ENCODE data around the gene FAM168A.

Gene FAM168A

DNA sequence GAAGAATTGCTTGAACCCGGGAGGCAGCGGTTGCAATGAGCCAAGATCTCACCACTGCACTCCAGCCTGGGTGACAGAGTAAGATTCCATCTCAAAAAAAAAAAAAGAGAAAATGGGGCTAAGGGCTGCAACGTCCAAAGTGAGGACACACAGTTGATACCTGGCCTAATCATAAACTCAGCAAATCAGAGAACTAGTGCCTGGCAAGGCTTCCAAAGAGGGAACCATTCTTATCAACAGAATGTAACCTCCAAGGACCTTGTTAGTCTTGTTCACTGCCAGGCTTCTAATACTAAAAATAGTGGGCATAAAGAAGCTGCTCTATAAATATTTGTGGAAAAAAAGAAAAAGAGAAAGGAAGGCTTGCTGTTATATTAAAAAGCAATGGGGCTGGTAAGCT lies 42.3 kb downstream of the FAM168A start:
- no peak for TF ChIP-seq POLR2A (IDR thresholded peaks at IDR 0.05; ENCODE audit: low read depth, low read length)
- FAIRE-seq = no peak

DNA sequence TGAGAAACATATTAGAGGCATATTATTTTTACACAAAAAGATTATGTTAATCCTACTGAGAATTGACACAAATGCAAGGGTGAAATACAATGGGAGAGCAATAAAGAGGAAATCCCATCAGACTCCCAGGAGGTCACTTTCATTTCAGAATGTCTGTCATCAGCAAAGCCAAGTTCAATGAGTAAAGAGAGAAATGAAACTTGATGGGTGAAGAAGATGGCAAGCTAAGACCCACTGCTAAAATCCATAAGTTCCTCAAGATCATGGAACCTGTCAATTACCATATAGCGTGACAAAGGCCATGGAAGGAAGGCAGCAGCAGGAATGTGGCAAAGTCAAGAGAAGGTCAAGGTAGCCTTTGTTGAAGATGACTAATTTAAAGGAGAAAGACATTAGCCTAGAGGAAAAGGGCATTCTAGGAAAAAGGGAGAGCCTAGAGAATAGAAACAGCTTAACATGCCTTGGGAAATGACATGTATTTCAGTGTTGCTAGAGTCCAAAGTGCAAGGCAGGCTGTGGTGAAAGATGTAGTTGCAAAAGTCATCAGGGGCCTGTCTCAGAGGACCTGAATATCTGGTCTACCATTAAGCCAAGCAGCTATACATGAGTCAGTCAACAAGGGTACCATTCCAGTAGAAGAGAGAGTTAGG lies 43.1 kb downstream of the FAM168A start:
- DNase-seq (ENCODE audit: insufficient read length, low spot score) (no peak), FAIRE-seq (no peak)
- no peak for TF ChIP-seq POLR2A (IDR thresholded peaks at IDR 0.05; ENCODE audit: low read depth, low read length)

More for the DNA sequence above, 42.3 kb downstream of the FAM168A start:
- no peak for DNase-seq (ENCODE audit: insufficient read length, low spot score)

- DNase-seq (ENCODE audit: insufficient read length, low spot score) (no peak), FAIRE-seq (no peak)
- no peak for TF ChIP-seq POLR2A (IDR thresholded peaks at IDR 0.05; ENCODE audit: low read depth, low read length)
These were observed 44.6 kb downstream of the FAM168A start for GRCh38 chr11:73553266-73553665.

DNA sequence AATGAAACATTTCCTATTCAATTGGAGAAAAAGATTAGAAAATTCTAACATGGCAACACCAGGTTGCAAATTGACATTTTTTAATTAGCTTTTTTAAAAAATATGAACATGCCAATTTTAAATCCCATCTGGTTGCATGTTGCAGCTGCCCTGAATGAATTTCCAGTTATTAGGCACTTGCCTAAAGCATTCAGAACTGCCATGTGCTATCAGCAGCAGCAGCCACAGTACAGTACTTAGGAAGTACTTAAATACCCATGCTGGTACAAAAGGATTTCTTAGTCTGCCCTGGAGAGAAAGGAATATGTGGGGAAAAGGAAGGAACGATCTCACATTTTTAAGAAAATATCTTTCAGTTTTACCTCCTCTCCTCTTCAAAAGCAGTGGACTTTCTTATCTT lies 46.2 kb downstream of the FAM168A start:
- FAIRE-seq (no peak), DNase-seq (ENCODE audit: insufficient read length, low spot score) (no peak)
- no peak for TF ChIP-seq POLR2A (IDR thresholded peaks at IDR 0.05; ENCODE audit: low read depth, low read length)

DNA sequence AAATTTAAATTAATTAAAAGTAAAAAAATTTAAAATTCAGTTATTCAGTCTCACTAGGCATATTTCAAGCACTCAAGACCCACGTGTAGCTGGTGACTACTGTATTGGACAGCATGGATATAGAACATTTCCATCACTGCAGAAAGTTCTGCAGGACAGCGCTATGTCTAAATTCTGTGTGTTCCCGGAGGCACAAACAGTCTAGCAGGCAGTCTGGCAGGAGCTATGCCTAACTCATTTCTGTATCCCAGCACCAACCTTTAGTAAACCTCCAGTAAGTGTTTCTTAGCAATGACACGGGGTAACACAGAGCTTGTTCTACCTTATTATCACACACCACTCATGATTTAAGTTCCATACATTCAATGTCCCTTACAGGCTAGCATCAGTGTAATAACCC lies 48.5 kb downstream of the FAM168A start:
- FAIRE-seq (peak; percentile 6), DNase-seq (ENCODE audit: insufficient read length, low spot score) (no peak)
- TF ChIP-seq POLR2A (IDR thresholded peaks at IDR 0.05; ENCODE audit: low read depth, low read length) = no peak

DNA sequence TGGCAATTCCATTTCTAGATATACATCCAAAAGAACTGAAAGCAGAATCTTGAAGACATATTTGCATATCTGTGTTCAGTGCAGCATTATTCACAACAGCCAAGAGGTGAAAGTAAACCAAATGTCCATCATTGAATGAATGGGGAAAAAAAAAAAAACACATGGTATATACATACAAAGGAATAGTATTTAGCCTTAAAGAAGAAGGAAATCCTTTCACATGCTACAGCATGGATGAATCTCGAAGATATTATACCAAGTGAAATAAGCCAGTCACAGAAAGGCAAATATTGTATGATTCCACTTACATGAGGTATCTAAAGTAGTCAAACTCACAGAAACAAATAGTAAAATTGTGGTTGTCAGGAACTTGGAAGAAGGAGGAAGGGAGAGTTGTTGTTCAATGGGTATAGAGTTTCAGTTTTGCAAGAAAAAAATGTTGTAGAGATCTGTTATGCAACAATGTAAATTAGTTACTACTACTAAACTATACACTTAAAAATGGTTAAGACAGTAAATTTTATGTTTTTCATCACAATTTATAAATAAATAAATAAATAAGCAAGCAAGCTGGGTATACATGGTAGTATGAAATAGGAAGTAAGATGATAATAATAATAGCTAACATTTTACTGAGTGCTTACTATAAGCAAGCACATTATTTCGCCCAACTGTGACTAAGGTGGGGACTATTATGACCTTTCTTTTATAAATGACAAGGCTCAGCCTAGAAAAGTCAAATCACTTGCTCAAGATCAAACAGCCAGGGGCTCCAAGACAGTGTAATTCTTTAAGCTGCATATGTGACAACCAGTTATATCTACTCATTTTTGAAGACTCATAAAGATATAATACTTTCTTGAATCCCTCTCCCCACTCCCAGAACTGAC lies 50.0 kb downstream of the FAM168A start:
- TF ChIP-seq POLR2A (IDR thresholded peaks at IDR 0.05; ENCODE audit: low read depth, low read length) = no peak
- no peak for DNase-seq (ENCODE audit: insufficient read length, low spot score)
- FAIRE-seq = no peak

DNA sequence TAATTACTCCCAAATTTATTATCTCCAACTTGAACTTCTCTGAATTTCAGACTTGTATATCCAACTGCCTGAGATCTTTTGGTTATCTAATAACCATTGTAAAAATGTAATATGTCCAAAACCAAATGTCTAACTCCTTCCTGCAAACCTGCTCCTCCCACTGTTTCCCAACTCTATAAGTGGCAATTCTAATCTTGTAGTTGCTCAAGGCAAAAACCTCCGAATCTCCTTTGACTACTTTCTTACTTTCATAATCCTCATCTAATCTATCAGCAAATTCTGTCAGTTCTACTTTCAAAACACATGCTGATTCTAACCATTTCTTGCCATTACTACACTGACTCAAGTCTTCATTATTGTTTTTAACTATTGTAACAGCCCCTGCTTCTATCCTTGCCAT lies 55.7 kb downstream of the FAM168A start:
- TF ChIP-seq POLR2A (IDR thresholded peaks at IDR 0.05; ENCODE audit: low read depth, low read length) = no peak
- DNase-seq (ENCODE audit: insufficient read length, low spot score) (no peak), FAIRE-seq (no peak)

DNA sequence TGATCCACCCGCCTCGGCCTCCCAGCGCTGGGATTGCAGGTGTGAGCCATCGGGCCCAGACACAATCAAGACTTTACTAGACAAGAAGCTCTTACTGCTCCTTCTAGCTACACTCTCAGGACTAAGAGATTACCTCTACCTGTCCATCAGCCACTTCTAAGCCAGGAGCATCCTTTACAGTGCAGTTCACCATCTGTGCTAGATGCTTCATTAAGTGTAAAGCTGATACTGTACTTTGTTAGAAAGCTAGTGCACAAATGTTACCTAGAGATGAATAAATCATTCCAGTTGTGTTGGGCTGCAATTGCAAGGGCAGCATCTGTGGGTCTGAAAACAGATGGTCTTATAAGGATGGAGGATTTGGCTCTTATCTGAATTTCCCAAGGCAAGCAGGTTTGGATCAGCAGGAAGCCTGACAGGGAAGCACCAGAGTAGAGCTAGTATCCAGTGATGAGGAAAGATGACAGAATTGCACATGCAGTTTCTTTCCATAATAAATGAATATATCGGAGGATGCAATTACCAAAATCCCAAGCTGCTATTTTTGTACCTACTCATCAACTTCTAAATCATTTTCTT lies 58.3 kb downstream of the FAM168A start:
- DNase-seq (ENCODE audit: insufficient read length, low spot score) = no peak
- TF ChIP-seq POLR2A (IDR thresholded peaks at IDR 0.05; ENCODE audit: low read depth, low read length) = no peak
- FAIRE-seq = no peak

DNA sequence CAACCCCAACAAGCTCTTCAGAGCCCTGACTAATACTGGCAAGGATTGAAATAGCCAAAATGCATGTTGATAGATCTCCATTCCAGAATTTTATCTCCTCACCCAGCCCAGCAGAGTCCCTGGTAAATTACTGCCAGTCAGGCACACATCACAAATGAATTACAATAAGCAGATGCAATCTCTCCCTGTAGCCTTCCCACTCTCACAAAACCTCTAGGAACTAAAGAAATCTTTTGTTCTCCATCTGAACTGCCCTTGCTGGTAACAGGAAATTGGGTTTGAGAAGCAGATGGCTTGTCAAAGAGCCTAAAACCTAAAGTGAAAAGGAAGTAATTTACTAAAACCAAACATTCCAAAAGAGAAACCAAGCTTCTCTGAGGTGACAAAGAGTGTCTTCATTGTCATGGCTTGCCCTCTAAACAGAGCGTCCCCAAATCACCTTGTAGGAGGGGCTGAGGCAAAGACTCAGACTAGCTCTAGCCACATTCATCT lies 59.5 kb downstream of the FAM168A start:
- FAIRE-seq = no peak
- DNase-seq (ENCODE audit: insufficient read length, low spot score) = no peak
- TF ChIP-seq POLR2A (IDR thresholded peaks at IDR 0.05; ENCODE audit: low read depth, low read length) = no peak

- TF ChIP-seq POLR2A (IDR thresholded peaks at IDR 0.05; ENCODE audit: low read depth, low read length) = no peak
- DNase-seq (ENCODE audit: insufficient read length, low spot score) (no peak), FAIRE-seq (no peak)
These were observed 59.9 kb downstream of the FAM168A start for GRCh38 chr11:73537969-73538368.

- FAIRE-seq = no peak
- DNase-seq (ENCODE audit: insufficient read length, low spot score) = no peak
- no peak for TF ChIP-seq POLR2A (IDR thresholded peaks at IDR 0.05; ENCODE audit: low read depth, low read length)
These were observed 61.0 kb downstream of the FAM168A start for GRCh38 chr11:73536961-73537360.

GRCh38 chr11:73532310-73532709 lies 65.6 kb downstream of the FAM168A start:
- DNase-seq (ENCODE audit: insufficient read length, low spot score) (no peak), FAIRE-seq (no peak)
- TF ChIP-seq POLR2A (IDR thresholded peaks at IDR 0.05; ENCODE audit: low read depth, low read length) = no peak

DNA sequence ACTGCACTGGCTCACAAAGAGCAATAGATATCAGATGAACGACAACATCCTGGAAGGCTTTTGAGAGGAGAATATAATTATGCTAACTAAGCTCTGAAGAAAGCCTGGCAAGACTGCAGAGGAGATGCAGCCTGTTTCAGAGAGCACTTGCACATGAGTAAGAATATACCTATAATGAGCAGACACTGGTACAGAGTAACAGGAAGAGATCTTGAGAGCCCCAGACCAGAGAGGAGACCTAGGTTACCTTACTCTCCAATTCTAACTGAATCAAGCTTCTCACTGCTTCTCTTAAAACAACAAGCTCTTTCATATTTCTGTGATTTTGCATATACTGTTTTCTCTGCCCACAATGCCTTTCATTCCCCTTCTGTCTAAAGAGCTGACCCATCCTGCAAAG lies 66.5 kb downstream of the FAM168A start:
- TF ChIP-seq POLR2A (IDR thresholded peaks at IDR 0.05; ENCODE audit: low read depth, low read length) = no peak
- FAIRE-seq = no peak
- no peak for DNase-seq (ENCODE audit: insufficient read length, low spot score)

- DNase-seq (ENCODE audit: insufficient read length, low spot score) (no peak), FAIRE-seq (no peak)
- TF ChIP-seq POLR2A (IDR thresholded peaks at IDR 0.05; ENCODE audit: low read depth, low read length) = no peak
These were observed 67.8 kb downstream of the FAM168A start for GRCh38 chr11:73530109-73530508.

All from H54 (cell line).